Body of pancreas (tissue), 4 donors: ENCODE measurements around the gene UQCC2. TPM values are rescaled to one million over a fixed set of nuclear protein-coding genes. Genes with fewer than 3 reads are reported as not detected.

ENCODE experiments used
- ATAC-seq: fragments of 150-250 bp; one replicate; pipeline ENCODE4 v1.9.1; 2016
- DNase-seq, 4 donors: peaks; one replicate each; pipeline ENCODE4 v3.0.0-alpha.2; 2019
- H3K27ac ChIP-seq, 4 donors: fragments of 200-600 bp; sonication (generic); 1 replicate in 3 of 4; 2 replicates in 1 of 4; pipeline versions ENCODE4 v1.5.1 to v1.6.1; 2016 to 2019; ENCODE audit warnings: mild to moderate bottlenecking in 1 of 4, mixed read lengths in 1 of 4, moderate library complexity in 1 of 4
- H3K27me3 ChIP-seq, 2 donors: fragments of 200-600 bp; sonication (generic); one replicate each; pipeline ENCODE4 v1.6.0; 2016; ENCODE audit warnings: mild to moderate bottlenecking in 1 of 2
- H3K36me3 ChIP-seq, 2 donors: fragments of 200-600 bp; sonication (generic); replicated peaks in 1 of 2; 2 replicates each; pipeline ENCODE4 v1.5.1; 2016; ENCODE audit warnings: low read depth in 2 of 2; ENCODE audit not compliant: insufficient read depth in 1 of 2
- H3K4me1 ChIP-seq: fragments of 200-600 bp; sonication (generic); one replicate; pipeline ENCODE4 v1.6.0; 2016
- H3K4me3 ChIP-seq, 2 donors: fragments of 200-600 bp; sonication (generic); 1 replicate in 1 of 2; 2 replicates in 1 of 2; pipeline ENCODE4 v1.5.1; 2016 to 2019
- H3K9me3 ChIP-seq, 3 donors: fragments of 200-600 bp; sonication (generic); 1 replicate in 2 of 3; 2 replicates in 1 of 3; pipeline ENCODE4 v1.5.1; 2016
- POLR2A ChIP-seq, 3 donors: fragments of 450-650 bp; IDR thresholded peaks; one replicate each; pipeline ENCODE4 v1.6.1; 2016; ENCODE audit warnings: antibody characterized with exemption in 3 of 3, mild to moderate bottlenecking in 2 of 3
- WGBS, 2 donors: methylation state at CpG; one replicate each; pipeline ENCODE4 v1.1.5; 2017; 5-methylcytosine and 5-hydroxymethylcytosine counted together
- intact Hi-C: fragments of 100-400 bp; cut with DNase I; formaldehyde crosslinking; loops from one replicate; pipeline ENCODE4 v1.15.1; 2023
- total RNA-seq, 2 donors: library from RNA; depleted of rRNA; stranded (reverse); fragments of >200 nt; gene quantifications; one replicate each; pipeline ENCODE4 v1.1.0, GENCODE V29; 2016
- TF ChIP-seq, protein P1 (sequence below), 7 experiments: fragments of 450-650 bp in 4 of 7; fragments of 200-600 bp in 3 of 7; sonication (generic) in 3 of 7; IDR thresholded peaks; one replicate each; pipeline ENCODE4 v1.5.1; 2016 to 2019; ENCODE audit warnings: antibody characterized with exemption in 7 of 7

Gene UQCC2
- total RNA-seq, 2 donors from 2014 or later = 4.0 to 17.6 TPM

DNA sequence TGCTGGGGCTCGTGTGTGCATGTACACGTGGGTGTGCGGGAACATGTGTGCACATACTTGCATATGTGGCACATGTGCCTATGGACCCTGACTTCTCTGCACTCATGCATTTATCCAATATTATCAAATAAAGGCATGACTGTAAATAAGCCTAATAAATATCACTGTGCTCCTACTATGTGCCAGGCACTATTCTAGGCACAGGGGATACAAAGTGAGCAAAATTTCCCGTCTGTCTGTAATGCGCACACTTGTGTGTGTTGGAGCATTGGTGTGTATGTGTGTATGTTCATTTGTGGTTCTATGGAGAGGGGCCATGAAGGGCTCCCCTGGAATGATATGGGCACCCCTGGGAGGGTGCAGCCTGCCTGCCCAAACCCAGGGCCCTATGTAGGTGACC lies 48.5 kb downstream of the UQCC2 start:
- peaks cover 0 to 2% of the 10 kb centered on the region in 2 donors for H3K36me3 ChIP-seq
- no peak overlapping the region for H3K4me3 ChIP-seq
- TF ChIP-seq POLR2A (IDR thresholded peaks at IDR 0.05) = no peak
- TF ChIP-seq, protein P1, sequence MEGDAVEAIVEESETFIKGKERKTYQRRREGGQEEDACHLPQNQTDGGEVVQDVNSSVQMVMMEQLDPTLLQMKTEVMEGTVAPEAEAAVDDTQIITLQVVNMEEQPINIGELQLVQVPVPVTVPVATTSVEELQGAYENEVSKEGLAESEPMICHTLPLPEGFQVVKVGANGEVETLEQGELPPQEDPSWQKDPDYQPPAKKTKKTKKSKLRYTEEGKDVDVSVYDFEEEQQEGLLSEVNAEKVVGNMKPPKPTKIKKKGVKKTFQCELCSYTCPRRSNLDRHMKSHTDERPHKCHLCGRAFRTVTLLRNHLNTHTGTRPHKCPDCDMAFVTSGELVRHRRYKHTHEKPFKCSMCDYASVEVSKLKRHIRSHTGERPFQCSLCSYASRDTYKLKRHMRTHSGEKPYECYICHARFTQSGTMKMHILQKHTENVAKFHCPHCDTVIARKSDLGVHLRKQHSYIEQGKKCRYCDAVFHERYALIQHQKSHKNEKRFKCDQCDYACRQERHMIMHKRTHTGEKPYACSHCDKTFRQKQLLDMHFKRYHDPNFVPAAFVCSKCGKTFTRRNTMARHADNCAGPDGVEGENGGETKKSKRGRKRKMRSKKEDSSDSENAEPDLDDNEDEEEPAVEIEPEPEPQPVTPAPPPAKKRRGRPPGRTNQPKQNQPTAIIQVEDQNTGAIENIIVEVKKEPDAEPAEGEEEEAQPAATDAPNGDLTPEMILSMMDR (IDR thresholded peaks at IDR 0.05) = no peak
- no peak overlapping the region for H3K27ac ChIP-seq
- DNase-seq (no peak), ATAC-seq (no peak)
- H3K4me1 ChIP-seq = no peaks in the 10 kb centered on the region
- WGBS, 2 donors = 81 to 84% methylated on average over 5 of the region's 5 CpGs
- intact Hi-C loops = no loop called here
- H3K9me3 ChIP-seq = no peaks in the 10 kb centered on the region
- H3K27me3 ChIP-seq = no peaks in the 10 kb centered on the region

- no peak for DNase-seq
- H3K27me3 ChIP-seq = no peaks in the 10 kb centered on the region
- no peak for TF ChIP-seq POLR2A (IDR thresholded peaks at IDR 0.05)
- TF ChIP-seq, protein P1 (IDR thresholded peaks at IDR 0.05) = no peak
- 92 to 94% methylated on average over 8 of the region's 11 CpGs for WGBS, 2 donors
- no peaks in the 10 kb centered on the region for H3K9me3 ChIP-seq
- H3K4me3 ChIP-seq = no peak overlapping the region
- H3K4me1 ChIP-seq = no peaks in the 10 kb centered on the region
- peaks cover 0 to 2% of the 10 kb centered on the region in 2 donors for H3K36me3 ChIP-seq
- ATAC-seq = no peak
- intact Hi-C loops = no loop called here
- H3K27ac ChIP-seq = no peak overlapping the region
Measured at GRCh38 chr6:33662318-33662717, 49.2 kb downstream of the UQCC2 start.

DNA sequence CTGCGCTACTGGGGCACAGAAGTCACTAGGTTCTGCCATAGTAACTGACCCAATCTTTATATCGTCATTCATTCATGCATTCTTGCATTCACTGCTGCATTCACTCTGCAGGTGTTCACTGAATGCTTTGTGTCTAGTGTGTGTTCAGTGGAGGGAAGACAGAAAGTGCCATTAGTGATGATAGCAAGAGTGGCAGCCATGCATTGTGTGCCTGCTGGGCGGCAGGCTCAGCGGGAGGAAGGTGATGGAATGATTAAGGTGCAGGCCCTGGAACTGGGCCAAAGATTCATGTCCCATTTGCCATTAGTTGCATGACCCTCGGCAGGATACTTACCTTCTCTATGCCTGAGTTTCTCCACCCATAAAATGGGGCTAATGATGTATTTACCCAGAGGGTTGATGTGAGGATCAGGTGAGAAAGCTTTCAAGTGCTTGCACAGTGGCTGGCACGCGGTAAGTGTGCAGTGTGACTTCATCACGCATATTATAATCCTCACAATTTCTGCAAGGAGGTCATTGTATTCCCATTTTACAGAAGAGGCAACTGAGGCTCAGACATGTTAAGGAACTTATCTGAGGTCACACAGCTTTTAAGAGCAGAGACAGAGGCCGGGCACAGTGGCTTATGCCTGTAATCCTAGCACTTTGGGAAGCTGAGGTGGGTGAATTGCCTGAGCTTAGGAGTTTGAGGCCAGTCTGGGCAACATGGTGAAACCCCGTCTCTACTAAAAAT lies 50.2 kb downstream of the UQCC2 start:
- no peak overlapping the region for H3K27ac ChIP-seq
- no peak overlapping the region for H3K4me3 ChIP-seq
- no peak for ATAC-seq
- no peaks in the 10 kb centered on the region for H3K27me3 ChIP-seq
- H3K4me1 ChIP-seq = no peaks in the 10 kb centered on the region
- TF ChIP-seq POLR2A (IDR thresholded peaks at IDR 0.05) = no peak
- TF ChIP-seq, protein P1 (IDR thresholded peaks at IDR 0.05) = no peak
- peaks cover 0 to 2% of the 10 kb centered on the region in 2 donors for H3K36me3 ChIP-seq
- WGBS, 2 donors = 79 to 82% methylated on average over 10 of the region's 10 CpGs
- intact Hi-C loops = no loop called here
- DNase-seq = no peak
- H3K9me3 ChIP-seq = no peaks in the 10 kb centered on the region

DNA sequence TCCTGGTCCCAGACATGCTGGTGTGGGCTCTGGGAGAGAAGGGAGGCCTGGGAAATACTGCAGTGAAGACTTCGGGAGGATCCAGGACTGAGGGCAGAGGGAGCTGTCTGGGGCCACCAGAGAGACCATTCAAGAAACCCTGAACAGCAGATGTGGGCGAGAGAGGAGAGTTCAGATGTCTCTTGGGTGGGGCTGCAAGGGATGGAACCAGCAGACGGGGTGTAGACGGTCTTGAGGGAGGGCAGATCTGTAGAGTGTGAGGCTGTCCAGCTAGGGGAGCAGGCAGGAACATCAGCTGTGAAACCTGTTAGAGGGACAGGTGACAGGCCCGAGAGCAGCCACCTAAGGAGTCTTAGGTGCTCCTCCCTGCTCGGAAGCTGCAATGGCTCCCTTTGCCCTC lies 51.5 kb downstream of the UQCC2 start:
- WGBS, 2 donors = 89 to 90% methylated on average over 6 of the region's 6 CpGs
- intact Hi-C loops = no loop called here
- no peaks in the 10 kb centered on the region for H3K27me3 ChIP-seq

More for the DNA sequence above, 51.5 kb downstream of the UQCC2 start:
- peaks cover 0 to 2% of the 10 kb centered on the region in 2 donors for H3K36me3 ChIP-seq
- H3K4me3 ChIP-seq = no peak overlapping the region
- no peak overlapping the region for H3K27ac ChIP-seq
- DNase-seq (no peak), ATAC-seq (no peak)
- no peaks in the 10 kb centered on the region for H3K4me1 ChIP-seq
- no peaks in the 10 kb centered on the region for H3K9me3 ChIP-seq
- TF ChIP-seq POLR2A (IDR thresholded peaks at IDR 0.05) = no peak
- TF ChIP-seq, protein P1 (IDR thresholded peaks at IDR 0.05) = no peak
